ENCODE data around the gene TUBGCP6. TPM values are rescaled to one million over a fixed set of nuclear protein-coding genes. Genes with fewer than 3 reads are reported as not detected.

Gene TUBGCP6
- total RNA-seq, 4 donors from 2014 or later, result 64.6 to 102 (median 80.3) TPM

DNA sequence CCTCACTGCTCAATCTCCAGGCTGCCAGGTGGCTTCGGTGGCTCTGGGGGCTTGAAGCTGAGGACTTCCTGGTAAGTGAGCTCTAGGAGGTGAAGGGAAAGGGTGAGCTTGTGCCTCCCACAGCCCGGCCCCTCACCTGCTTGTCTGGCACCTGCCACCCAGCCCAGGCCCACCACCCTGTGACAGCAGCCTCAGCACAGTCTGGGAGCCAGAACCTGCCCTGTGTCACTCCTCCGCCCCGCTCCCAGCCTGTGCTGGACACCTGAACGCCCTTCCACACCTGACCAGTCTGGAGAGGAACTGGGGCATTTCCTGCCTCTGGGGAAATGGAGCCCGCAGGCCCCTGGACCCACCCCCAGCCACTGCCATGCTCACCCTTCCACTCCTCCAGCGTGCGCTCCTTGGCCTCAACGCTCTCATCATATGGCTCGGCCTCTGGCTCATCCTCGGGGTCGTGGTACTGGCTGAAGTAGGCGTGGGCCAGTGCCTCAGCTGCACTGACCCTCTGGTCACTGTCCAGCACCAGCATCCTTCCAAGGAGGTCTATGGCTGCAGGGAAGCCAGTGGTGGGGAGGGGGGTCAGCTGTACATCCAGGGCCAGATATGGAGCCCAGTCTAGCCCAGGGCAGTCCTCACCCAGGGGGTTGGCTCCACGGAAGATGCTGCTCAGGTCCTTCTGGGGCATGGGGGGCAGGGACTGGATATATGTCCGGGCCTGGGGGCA is 20.3 kb upstream of the TUBGCP6 start:
- Histone ChIP-seq H3K4me1 (peaks cover 28 to 45% of the 10 kb centered on the region in 2 donors), H3K27ac (no peak overlapping the region), H3K4me3 (replicated peaks in 1 of 3) (no peak overlapping the region), H3K27me3 (peaks cover 5% of the 10 kb centered on the region), H3K9me3 (no peaks in the 10 kb centered on the region), H3K36me3 (no peaks in the 10 kb centered on the region)
- WGBS, 2 donors, result 88 to 92% methylated on average over 9 to 15 of the region's 15 CpGs
- intact Hi-C loops (cut with DNase I), result no loop called here
- no peak for TF ChIP-seq POLR2A (IDR thresholded peaks at IDR 0.05)
- TF ChIP-seq, protein P1, sequence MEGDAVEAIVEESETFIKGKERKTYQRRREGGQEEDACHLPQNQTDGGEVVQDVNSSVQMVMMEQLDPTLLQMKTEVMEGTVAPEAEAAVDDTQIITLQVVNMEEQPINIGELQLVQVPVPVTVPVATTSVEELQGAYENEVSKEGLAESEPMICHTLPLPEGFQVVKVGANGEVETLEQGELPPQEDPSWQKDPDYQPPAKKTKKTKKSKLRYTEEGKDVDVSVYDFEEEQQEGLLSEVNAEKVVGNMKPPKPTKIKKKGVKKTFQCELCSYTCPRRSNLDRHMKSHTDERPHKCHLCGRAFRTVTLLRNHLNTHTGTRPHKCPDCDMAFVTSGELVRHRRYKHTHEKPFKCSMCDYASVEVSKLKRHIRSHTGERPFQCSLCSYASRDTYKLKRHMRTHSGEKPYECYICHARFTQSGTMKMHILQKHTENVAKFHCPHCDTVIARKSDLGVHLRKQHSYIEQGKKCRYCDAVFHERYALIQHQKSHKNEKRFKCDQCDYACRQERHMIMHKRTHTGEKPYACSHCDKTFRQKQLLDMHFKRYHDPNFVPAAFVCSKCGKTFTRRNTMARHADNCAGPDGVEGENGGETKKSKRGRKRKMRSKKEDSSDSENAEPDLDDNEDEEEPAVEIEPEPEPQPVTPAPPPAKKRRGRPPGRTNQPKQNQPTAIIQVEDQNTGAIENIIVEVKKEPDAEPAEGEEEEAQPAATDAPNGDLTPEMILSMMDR (IDR thresholded peaks at IDR 0.05), result no peak
- no peak for DNase-seq

DNA sequence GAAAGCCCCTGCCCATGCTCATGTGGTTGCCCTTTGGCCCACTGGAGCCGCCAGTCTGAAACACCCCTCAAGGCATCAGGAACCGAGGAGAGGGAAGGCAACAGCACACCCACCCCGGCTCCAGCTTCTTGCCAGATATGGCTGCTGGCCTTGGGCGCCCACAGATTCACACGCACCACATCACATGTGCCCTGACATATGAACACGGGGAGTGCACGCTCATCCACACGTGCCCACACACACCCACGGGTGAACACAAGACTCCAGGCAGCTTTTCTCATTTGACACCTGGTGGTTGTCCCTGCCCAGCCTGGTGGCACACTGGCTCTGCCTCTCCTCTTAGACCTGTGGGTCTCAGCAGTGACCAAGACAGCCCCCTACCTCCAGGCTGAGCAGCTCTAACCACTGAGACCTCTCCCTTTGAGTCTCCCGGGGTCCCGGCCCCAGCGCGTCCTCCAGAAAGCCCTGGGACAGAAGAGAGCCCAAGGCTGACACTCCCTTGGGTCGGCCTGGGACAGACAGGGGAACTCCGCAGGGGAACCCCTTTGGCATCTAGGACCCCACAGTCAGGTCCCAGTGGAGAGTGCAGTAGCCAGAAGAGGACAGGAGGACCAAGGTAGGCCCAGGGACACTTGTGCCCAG is 19.4 kb upstream of the TUBGCP6 start:
- Histone ChIP-seq H3K27ac (no peak overlapping the region), H3K9me3 (no peaks in the 10 kb centered on the region), H3K27me3 (peaks cover 5% of the 10 kb centered on the region), H3K4me1 (peaks cover 20 to 38% of the 10 kb centered on the region in 2 donors), H3K36me3 (no peaks in the 10 kb centered on the region), H3K4me3 (replicated peaks in 1 of 3) (no peak overlapping the region)
- TF ChIP-seq, protein P1 (IDR thresholded peaks at IDR 0.05), result no peak
- TF ChIP-seq POLR2A (IDR thresholded peaks at IDR 0.05), result no peak
- intact Hi-C loops (cut with DNase I), result no loop called here
- 95% methylated on average over 10 of the region's 15 CpGs; no CpG with 5 or more reads in 1 of the 2 donors for WGBS, 2 donors
- no peak for DNase-seq

DNA sequence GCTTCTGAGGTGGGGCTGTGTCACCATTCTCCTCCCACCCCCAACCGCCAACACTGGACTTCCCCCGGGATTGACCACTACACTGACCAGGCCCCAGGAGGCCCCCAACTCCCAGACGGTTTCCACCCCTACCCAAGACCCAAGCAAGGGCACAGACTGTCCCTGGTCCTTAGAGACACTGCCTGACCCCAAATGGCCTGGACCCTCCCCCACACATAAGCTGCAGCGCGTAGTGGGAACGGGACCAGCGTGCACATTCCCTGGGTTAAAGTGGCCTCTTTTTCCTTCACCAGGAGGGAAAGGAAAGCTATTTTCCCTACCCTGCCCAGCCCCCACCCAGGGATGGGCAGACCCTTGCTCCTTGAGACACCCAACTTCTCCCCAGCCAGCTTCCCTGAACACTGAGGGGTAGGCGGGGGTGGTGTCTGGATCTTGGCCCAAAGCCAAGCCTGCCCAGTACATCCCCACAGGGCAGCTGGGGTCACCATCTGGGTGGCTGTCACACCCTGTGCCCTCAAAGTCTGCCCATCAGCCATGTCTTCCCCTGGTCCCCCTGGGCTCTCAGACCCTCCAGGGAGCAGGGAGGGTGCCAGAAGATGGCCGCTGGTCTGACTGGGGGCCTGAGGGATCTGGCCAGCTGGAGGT is 18.3 kb upstream of the TUBGCP6 start:
- no peak for TF ChIP-seq POLR2A (IDR thresholded peaks at IDR 0.05)
- TF ChIP-seq, protein P1 (IDR thresholded peaks at IDR 0.05), result no peak
- H3K36me3 ChIP-seq, result no peaks in the 10 kb centered on the region
- no peak overlapping the region for H3K4me3 ChIP-seq (replicated peaks in 1 of 3)
- no peaks in the 10 kb centered on the region for H3K9me3 ChIP-seq
- intact Hi-C loops (cut with DNase I), result no loop called here
- H3K27me3 ChIP-seq, result peaks cover 5% of the 10 kb centered on the region
- no peak overlapping the region for H3K27ac ChIP-seq
- no peak for DNase-seq
- H3K4me1 ChIP-seq, result peaks cover 9 to 26% of the 10 kb centered on the region in 2 donors
- 48 to 69% methylated on average over 6 to 8 of the region's 9 CpGs for WGBS, 2 donors

DNA sequence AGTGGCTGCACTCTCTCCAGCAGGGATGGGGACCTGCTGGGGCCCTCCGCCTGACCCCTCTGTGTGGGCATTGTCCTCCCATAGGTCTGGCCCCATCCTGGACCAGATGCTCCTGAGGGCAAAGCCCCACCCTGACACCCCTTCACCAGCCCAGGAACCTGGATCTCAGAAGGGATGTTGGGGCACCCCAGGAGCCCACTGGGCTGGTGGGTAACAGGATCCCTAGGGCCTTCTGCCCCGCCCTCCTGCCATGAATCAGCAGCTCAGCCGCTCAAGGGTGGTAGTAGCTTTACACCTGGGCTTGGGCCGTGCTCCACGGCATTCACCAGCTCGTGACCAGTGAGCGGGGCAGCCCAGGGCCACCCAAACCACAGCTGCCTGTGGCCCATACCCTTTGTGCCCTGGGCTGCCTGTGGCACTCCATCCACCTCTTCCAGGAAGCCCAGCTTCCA is 17.7 kb upstream of the TUBGCP6 start:
- TF ChIP-seq POLR2A (IDR thresholded peaks at IDR 0.05), result no peak
- TF ChIP-seq, protein P1 (IDR thresholded peaks at IDR 0.05), result no peak
- Histone ChIP-seq H3K27me3 (peaks cover 5% of the 10 kb centered on the region), H3K4me3 (replicated peaks in 1 of 3) (no peak overlapping the region), H3K27ac (no peak overlapping the region), H3K36me3 (no peaks in the 10 kb centered on the region), H3K9me3 (no peaks in the 10 kb centered on the region), H3K4me1 (peaks cover 5 to 20% of the 10 kb centered on the region in 2 donors)
- intact Hi-C loops (cut with DNase I), result no loop called here
- WGBS, 2 donors, result 56 to 65% methylated on average over 6 to 7 of the region's 7 CpGs
- no peak for DNase-seq

Data from thyroid gland (tissue), 4 donors.